ENCODE results near the gene MAEL. TPM values are rescaled to one million over a fixed set of nuclear protein-coding genes. Genes with fewer than 3 reads are reported as not detected.

The MAEL gene
- total and polyA plus RNA-seq, 2 donors (not counting 1 experiment from before 2014, with no cell fraction given), result 0.04 TPM; not detected in 1

GRCh38 chr1:167071286-167071685 is 82.2 kb downstream of the MAEL start:
- DNase-seq, result no peak
- H3K9ac ChIP-seq (ENCODE audit: low read length), result no peak overlapping the region
- no peaks in the 10 kb centered on the region for H4K20me1 ChIP-seq (ENCODE audit: control insufficient read depth, insufficient read depth, low read length, poor library complexity, severe bottlenecking)
- POLR2A ChIA-PET, result no interaction called here
- ATAC-seq (ENCODE audit: low read depth), result no peak
- no peak overlapping the region for H3K4me2 ChIP-seq (replicated peaks; ENCODE audit: low read depth, low read length, poor library complexity, severe bottlenecking)
- peaks cover 0 to 3% (median 0%) of the 10 kb centered on the region in 4 experiments for H3K27me3 ChIP-seq (replicated peaks in 1 of 4; ENCODE audit: control extremely low read depth in 1 of 4, control insufficient read depth in 3 of 4, insufficient read depth in 4 of 4, low read length in 3 of 4)
- Mint-ChIP-seq H3K4me1 (peaks cover 5% of the 10 kb centered on the region), H3K27me3 (peaks cover 10% of the 10 kb centered on the region), H3K9me3 (ENCODE audit: insufficient read depth) (no peaks in the 10 kb centered on the region), H3K27ac (no peak overlapping the region), H3K4me3 (no peak overlapping the region)
- CTCF ChIA-PET, result interaction anchor here (1.0 to 1.4 kb wide), 2 partner anchors 12 to 463 kb away, joined by 4 read pairs; no protein-coding TSS in a partner anchor
- H3K9me3 ChIP-seq (ENCODE audit: control extremely low read depth in 1 of 3, control insufficient read depth in 2 of 3, insufficient read depth in 1 of 3, low read length in 2 of 3), result no peaks in the 10 kb centered on the region
- H3K4me1 ChIP-seq (ENCODE audit: control insufficient read depth in 2 of 2, insufficient read depth in 2 of 2, low read length in 2 of 2), result peaks cover 0 to 7% of the 10 kb centered on the region in 2 donors
- no peak overlapping the region for H3K4me3 ChIP-seq (ENCODE audit: control extremely low read depth in 1 of 5, extremely low read depth in 1 of 5, insufficient read depth in 1 of 5, low read depth in 2 of 5, low read length in 4 of 5)
- TF ChIP-seq EZH2 (IDR thresholded peaks at IDR 0.05; ENCODE audit: borderline replicate concordance, insufficient read depth, low read depth, low read length, poor library complexity, severe bottlenecking) (no peak), CTCF (IDR thresholded peaks at IDR 0.05) (no peak)
- no peak overlapping the region for H2AFZ ChIP-seq (ENCODE audit: insufficient read depth, low read depth, low read length, poor library complexity, severe bottlenecking)
- intact Hi-C loops (cut with micrococcal nuclease), result no loop called here
- 76% methylated on average over 5 of the region's 8 CpGs for WGBS (ENCODE audit: insufficient coverage)
- H3K79me2 ChIP-seq (ENCODE audit: control insufficient read depth, insufficient read depth, low read length), result no peaks in the 10 kb centered on the region
- no peaks in the 10 kb centered on the region for H3K36me3 ChIP-seq (replicated peaks in 1 of 2; ENCODE audit: control extremely low read depth in 1 of 2, control insufficient read depth in 1 of 2, extremely low read depth in 1 of 2, insufficient read depth in 2 of 2, low read length in 1 of 2)
- no peak overlapping the region for H3K27ac ChIP-seq (ENCODE audit: low read length in 2 of 2)

Small RNAs within 50 kb of the gene (small RNA-seq; reads per million reads assigned to genes)
- gene RNA5SP65 (ENCODE audit: insufficient read length, low read depth, low replicate concordance), result 5.5 reads per million, percentile 71 among the genes with 10 or more reads in this experiment

Other genes starting within 250 kb of the MAEL start
- gene POGK, start 149.8 kb upstream of the MAEL start, total RNA-seq, result 40.8 and 45.0 TPM in 2 replicates
- 10.4 and 12.7 TPM in 2 replicates for gene POGK, start 149.8 kb upstream of the MAEL start, polyA plus RNA-seq
- gene TADA1, start 113.0 kb upstream of the MAEL start, total RNA-seq, result 12.9 and 13.1 TPM in 2 replicates
- 12.0 and 13.0 TPM in 2 replicates for gene TADA1, start 113.0 kb upstream of the MAEL start, polyA plus RNA-seq
- 0.36 TPM in 1 of 2 replicates, not detected in the other for gene ILDR2, start 13.7 kb upstream of the MAEL start, total RNA-seq
- gene ILDR2, start 13.7 kb upstream of the MAEL start, polyA plus RNA-seq, result 0.01 and 0.03 TPM in 2 replicates
- 0.34 and 0.91 TPM in 2 replicates for gene GPA33, start 101.1 kb downstream of the MAEL start, total RNA-seq
- gene GPA33, start 101.1 kb downstream of the MAEL start, polyA plus RNA-seq, result 2.4 and 2.5 TPM in 2 replicates
- gene STYXL2, start 104.8 kb downstream of the MAEL start, total RNA-seq, result not detected in 2 replicates
- not detected in 2 replicates for gene STYXL2, start 104.8 kb downstream of the MAEL start, polyA plus RNA-seq
- gene POU2F1, start 231.6 kb downstream of the MAEL start, total RNA-seq, result 47.4 and 48.8 TPM in 2 replicates
- gene POU2F1, start 231.6 kb downstream of the MAEL start, polyA plus RNA-seq, result 5.2 and 11.1 TPM in 2 replicates

Measured in B cell (primary cell).